Panc1 (cell line): ENCODE data around the gene IL19. TPM values are rescaled to one million over a fixed set of nuclear protein-coding genes. Genes with fewer than 3 reads are reported as not detected.

Source experiments
- ATAC-seq: fragments of 200-7000 bp; cut with Tn5 transposase; 2 replicates; pipeline ENCODE4 v1.9.1; 2020; ENCODE audit warnings: mild to moderate bottlenecking, moderate library complexity
- BruUV-seq: library from RNA; stranded (reverse); fragments of 400-500 nt; replicated peaks from 2 replicates; lab custom pipeline; 2021; lab: Mats Ljungman, UMichigan
- CTCF ChIA-PET: fragments of 300-600 bp; sonication (Branson Sonifier 250); formaldehyde crosslinking; loops from one replicate; lab custom pipeline; 2022; ENCODE audit warnings: antibody characterized with exemption; lab: Charles Lee
- POLR2A ChIA-PET: fragments of 300-600 bp; sonication (Branson Sonifier 250); formaldehyde crosslinking; loops from one replicate; lab custom pipeline; 2022; ENCODE audit warnings: antibody characterized with exemption; lab: Charles Lee
- DNase-seq: peaks from one replicate; pipeline ENCODE4 v3.0.0-alpha.2; 2010; ENCODE audit warnings: low read depth, low spot score
- H3K27ac ChIP-seq: 2 replicates; pipeline ENCODE4 v1.5.1; 2011; ENCODE audit warnings: mild to moderate bottlenecking, low read length, inconsistent platforms
- H3K27me3 ChIP-seq: fragments of 200-500 bp; sonication (Bioruptor generic); 2 replicates; pipeline ENCODE4 v1.6.0; 2014; ENCODE audit warnings: low read length, inconsistent platforms; ENCODE audit not compliant: control insufficient read depth, insufficient read depth
- H3K36me3 ChIP-seq: fragments of 200-500 bp; sonication (Bioruptor generic); 2 replicates; pipeline ENCODE4 v1.5.1; 2014; ENCODE audit warnings: inconsistent platforms, mild to moderate bottlenecking, low read length, moderate library complexity; ENCODE audit not compliant: control insufficient read depth, insufficient read depth
- H3K4me1 ChIP-seq: 2 replicates; pipeline ENCODE4 v1.5.1; 2011; ENCODE audit warnings: inconsistent platforms, mild to moderate bottlenecking, low read length, moderate library complexity; ENCODE audit not compliant: control insufficient read depth, insufficient read depth
- H3K4me3 ChIP-seq, 2 experiments: 2 replicates each; pipeline ENCODE4 v1.5.1; 2011 to 2012; ENCODE audit warnings: low read depth in 2 of 2, low read length in 2 of 2, mild to moderate bottlenecking in 2 of 2, inconsistent platforms in 1 of 2, moderate library complexity in 1 of 2
- H3K9me3 ChIP-seq: fragments of 200-500 bp; sonication (Bioruptor generic); 2 replicates; pipeline ENCODE4 v1.5.1; 2014; ENCODE audit warnings: low read depth, mild to moderate bottlenecking, inconsistent platforms, low read length, moderate library complexity; ENCODE audit not compliant: control insufficient read depth, insufficient read depth
- POLR2AphosphoS5 ChIP-seq: IDR thresholded peaks from 2 replicates; pipeline ENCODE4 v1.6.1; 2012; ENCODE audit warnings: mild to moderate bottlenecking, low read depth, low read length, moderate library complexity
- SIN3A ChIP-seq: IDR thresholded peaks from 2 replicates; pipeline ENCODE4 v1.6.1; 2012; ENCODE audit warnings: low read depth, mild to moderate bottlenecking, low read length, moderate library complexity, borderline replicate concordance; ENCODE audit not compliant: insufficient read depth
- TCF7L2 ChIP-seq: IDR thresholded peaks from 2 replicates; pipeline ENCODE4 v1.6.1; 2011; ENCODE audit warnings: mild to moderate bottlenecking, low read depth, low read length, inconsistent platforms
- in situ Hi-C: cut with HindIII; loops from 2 replicates; pipeline ENCODE4 v1.10.0; 2016; ENCODE audit warnings: low sequenced_read_pairs, low pct_unique_long_range_greater_than_20kb
- intact Hi-C: fragments of 100-400 bp; cut with micrococcal nuclease; formaldehyde crosslinking; loops from one replicate; pipeline ENCODE4 v1.10.0; 2022; ENCODE audit not compliant: unreplicated experiment
- total RNA-seq: library from RNA; stranded (reverse); gene quantifications from one replicate; pipeline ENCODE4 v1.2.1, GENCODE V29; 2021; ENCODE audit not compliant: unreplicated experiment
- TF ChIP-seq, protein P1 (sequence below), 2 experiments: IDR thresholded peaks; 2 replicates each; pipeline ENCODE4 v1.6.1; 2011 to 2012; ENCODE audit warnings: low read depth in 2 of 2, control low read depth in 1 of 2, low read length in 1 of 2, mild to moderate bottlenecking in 1 of 2, moderate library complexity in 1 of 2; ENCODE audit not compliant: insufficient read depth in 1 of 2
- TF ChIP-seq, protein P2 (sequence below): fragments of 450-650 bp; IDR thresholded peaks from 2 replicates; pipeline ENCODE4 v1.5.1; 2017; ENCODE audit warnings: mild to moderate bottlenecking

The IL19 gene
- total RNA-seq, 1 experiment from 2014 or later: not detected

DNA sequence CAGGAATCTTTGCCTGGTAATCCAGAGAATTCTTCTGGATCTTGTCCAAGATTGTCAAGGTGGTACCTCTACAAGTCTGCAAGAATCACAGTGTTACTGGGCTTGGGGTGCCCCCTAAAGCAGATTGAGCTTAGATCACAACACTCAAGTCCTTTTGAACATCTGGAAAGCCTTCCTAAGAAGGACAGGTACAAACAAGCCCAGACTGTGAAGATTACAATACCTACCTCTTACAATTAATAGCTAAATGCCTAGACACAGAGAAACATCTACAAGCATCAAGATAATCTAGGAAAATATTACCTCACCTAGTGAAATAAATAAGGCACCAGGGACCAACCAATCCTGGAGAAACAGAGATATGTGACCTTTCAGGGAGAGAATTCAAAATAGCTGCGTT lies 77.4 kb downstream of the IL19 start:
- POLR2A ChIA-PET: no interaction called here
- in situ Hi-C loops (no loop called here), intact Hi-C loops (no loop called here)
- DNase-seq: no peak
- H3K27ac ChIP-seq: no peak overlapping the region
- no peaks in the 10 kb centered on the region for H3K4me1 ChIP-seq
- H3K9me3 ChIP-seq: no peaks in the 10 kb centered on the region
- TF ChIP-seq POLR2AphosphoS5 (no peak), TCF7L2 (no peak)
- TF ChIP-seq, protein P1, sequence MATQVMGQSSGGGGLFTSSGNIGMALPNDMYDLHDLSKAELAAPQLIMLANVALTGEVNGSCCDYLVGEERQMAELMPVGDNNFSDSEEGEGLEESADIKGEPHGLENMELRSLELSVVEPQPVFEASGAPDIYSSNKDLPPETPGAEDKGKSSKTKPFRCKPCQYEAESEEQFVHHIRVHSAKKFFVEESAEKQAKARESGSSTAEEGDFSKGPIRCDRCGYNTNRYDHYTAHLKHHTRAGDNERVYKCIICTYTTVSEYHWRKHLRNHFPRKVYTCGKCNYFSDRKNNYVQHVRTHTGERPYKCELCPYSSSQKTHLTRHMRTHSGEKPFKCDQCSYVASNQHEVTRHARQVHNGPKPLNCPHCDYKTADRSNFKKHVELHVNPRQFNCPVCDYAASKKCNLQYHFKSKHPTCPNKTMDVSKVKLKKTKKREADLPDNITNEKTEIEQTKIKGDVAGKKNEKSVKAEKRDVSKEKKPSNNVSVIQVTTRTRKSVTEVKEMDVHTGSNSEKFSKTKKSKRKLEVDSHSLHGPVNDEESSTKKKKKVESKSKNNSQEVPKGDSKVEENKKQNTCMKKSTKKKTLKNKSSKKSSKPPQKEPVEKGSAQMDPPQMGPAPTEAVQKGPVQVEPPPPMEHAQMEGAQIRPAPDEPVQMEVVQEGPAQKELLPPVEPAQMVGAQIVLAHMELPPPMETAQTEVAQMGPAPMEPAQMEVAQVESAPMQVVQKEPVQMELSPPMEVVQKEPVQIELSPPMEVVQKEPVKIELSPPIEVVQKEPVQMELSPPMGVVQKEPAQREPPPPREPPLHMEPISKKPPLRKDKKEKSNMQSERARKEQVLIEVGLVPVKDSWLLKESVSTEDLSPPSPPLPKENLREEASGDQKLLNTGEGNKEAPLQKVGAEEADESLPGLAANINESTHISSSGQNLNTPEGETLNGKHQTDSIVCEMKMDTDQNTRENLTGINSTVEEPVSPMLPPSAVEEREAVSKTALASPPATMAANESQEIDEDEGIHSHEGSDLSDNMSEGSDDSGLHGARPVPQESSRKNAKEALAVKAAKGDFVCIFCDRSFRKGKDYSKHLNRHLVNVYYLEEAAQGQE (IDR thresholded peaks at IDR 0.05; ENCODE audit: insufficient read depth in 1 of 2, low read depth in 2 of 2, low read length in 1 of 2): no peak
- no peak overlapping the region for H3K4me3 ChIP-seq
- H3K36me3 ChIP-seq: no peaks in the 10 kb centered on the region
- ATAC-seq: no peak
- CTCF ChIA-PET: no interaction called here
- H3K27me3 ChIP-seq: peaks cover 14% of the 10 kb centered on the region; the same call in 1 of the 2 replicates
- BruUV-seq: no TSS peak

DNA sequence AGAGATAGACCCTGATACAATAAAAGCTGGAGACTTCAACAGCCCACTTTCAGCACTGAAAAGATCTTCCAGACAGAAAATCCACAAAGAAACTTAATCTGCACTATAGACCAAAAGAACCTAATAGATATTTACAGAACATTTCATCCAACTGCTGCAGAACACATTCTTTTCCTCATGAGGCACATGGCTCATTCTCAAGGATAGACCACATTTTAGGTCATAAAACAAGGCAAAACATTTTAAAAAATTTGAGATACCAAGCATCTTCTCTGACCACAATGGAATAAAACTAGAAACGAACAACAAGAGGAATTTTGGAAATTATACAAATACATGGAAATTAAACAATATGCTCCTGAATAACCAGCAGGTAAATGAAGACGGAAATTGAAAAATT lies 79.8 kb downstream of the IL19 start:
- BruUV-seq: no TSS peak
- H3K27ac ChIP-seq: no peak overlapping the region
- no peak overlapping the region for H3K4me3 ChIP-seq
- intact Hi-C loops: loop anchor here (10.0 kb wide), 1 partner anchor 1096 kb away; the partner anchor contains the start of gene NUCKS1
- no peak for ATAC-seq
- DNase-seq: no peak
- in situ Hi-C loops: no loop called here
- CTCF ChIA-PET: no interaction called here
- H3K4me1 ChIP-seq: no peaks in the 10 kb centered on the region
- H3K27me3 ChIP-seq: peaks cover 14% of the 10 kb centered on the region; the same call in 1 of the 2 replicates
- no peaks in the 10 kb centered on the region for H3K9me3 ChIP-seq
- POLR2A ChIA-PET: no interaction called here
- TF ChIP-seq TCF7L2 (no peak), SIN3A (no peak), POLR2AphosphoS5 (no peak)
- TF ChIP-seq, protein P2, sequence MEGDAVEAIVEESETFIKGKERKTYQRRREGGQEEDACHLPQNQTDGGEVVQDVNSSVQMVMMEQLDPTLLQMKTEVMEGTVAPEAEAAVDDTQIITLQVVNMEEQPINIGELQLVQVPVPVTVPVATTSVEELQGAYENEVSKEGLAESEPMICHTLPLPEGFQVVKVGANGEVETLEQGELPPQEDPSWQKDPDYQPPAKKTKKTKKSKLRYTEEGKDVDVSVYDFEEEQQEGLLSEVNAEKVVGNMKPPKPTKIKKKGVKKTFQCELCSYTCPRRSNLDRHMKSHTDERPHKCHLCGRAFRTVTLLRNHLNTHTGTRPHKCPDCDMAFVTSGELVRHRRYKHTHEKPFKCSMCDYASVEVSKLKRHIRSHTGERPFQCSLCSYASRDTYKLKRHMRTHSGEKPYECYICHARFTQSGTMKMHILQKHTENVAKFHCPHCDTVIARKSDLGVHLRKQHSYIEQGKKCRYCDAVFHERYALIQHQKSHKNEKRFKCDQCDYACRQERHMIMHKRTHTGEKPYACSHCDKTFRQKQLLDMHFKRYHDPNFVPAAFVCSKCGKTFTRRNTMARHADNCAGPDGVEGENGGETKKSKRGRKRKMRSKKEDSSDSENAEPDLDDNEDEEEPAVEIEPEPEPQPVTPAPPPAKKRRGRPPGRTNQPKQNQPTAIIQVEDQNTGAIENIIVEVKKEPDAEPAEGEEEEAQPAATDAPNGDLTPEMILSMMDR: no peak
- H3K36me3 ChIP-seq: no peaks in the 10 kb centered on the region

DNA sequence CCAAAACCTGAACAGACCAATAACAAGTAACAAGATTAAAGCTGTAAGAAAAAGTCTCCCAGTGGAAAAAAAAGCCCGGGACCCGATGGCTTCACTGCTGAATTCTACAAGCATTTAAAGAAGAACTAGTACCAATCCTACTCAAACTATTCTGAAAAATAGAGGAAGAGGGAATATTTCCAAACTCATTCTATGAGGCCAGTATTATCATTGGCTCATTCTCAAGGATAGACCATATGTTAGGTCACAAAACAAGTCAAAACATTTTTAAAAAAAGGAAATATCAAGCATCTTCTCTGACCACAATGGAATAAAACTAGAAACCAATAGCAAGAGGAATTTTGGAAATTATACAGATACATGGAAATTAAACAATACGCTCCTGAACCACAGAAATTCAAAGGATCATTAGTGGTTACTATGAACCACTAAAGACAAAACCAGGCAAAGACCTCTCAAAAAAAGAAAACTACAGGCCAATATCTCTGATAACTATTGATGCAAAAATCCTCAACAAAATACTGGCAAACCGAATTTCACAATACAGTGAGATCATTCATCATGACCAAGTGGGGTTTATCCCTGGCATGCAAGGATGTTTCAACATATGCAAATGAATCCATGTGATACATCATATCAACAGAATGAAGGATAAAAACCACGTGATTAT lies 80.9 kb downstream of the IL19 start:
- peaks cover 14% of the 10 kb centered on the region; the same call in 1 of the 2 replicates for H3K27me3 ChIP-seq
- no peak overlapping the region for H3K27ac ChIP-seq
- BruUV-seq: no TSS peak
- no peak for DNase-seq
- ChIA-PET CTCF (no interaction called here), POLR2A (no interaction called here)
- H3K9me3 ChIP-seq: no peaks in the 10 kb centered on the region
- no peaks in the 10 kb centered on the region for H3K36me3 ChIP-seq
- no peaks in the 10 kb centered on the region for H3K4me1 ChIP-seq
- intact Hi-C loops (loop anchor here (10.0 kb wide), 1 partner anchor 1097 kb away; the partner anchor contains the start of gene NUCKS1), in situ Hi-C loops (no loop called here)
- H3K4me3 ChIP-seq: no peak overlapping the region
- TF ChIP-seq TCF7L2 (no peak), SIN3A (no peak), POLR2AphosphoS5 (no peak)
- TF ChIP-seq, protein P2: no peak
- TF ChIP-seq, protein P1 (IDR thresholded peaks at IDR 0.05; ENCODE audit: insufficient read depth in 1 of 2, low read depth in 2 of 2, low read length in 1 of 2): no peak
- no peak for ATAC-seq
